ENCODE measurements around the gene FHAD1.

FHAD1 gene

DNA sequence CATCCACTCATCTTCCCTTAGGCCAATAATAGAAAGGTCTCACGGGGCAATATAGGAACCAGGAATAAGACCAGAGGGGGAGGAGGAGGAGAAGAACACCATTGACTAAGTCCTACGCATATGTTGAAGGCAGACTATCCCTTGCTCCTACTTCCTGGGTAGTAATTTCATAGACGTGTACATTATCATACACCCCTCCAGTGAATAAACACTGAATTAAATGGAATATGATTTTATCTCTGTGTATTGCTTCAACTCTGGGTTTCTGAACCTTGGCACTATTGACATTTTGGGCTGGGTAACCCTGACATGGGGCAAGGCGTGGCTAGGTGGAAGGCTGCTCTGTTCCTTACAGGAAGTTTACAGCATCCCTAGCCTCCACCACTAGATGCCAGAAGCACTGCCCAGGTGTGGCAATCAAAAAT, 17.3 kb upstream of the FHAD1 start:
- TF ChIP-seq FOXP2 (optimal IDR thresholded peaks at IDR 0.05; ENCODE audit: borderline replicate concordance, extremely low read depth, extremely low read length, insufficient read depth) (no peak), SIN3A (IDR thresholded peaks at IDR 0.05; ENCODE audit: borderline replicate concordance, insufficient read depth, low read length) (no peak), TAF1 (IDR thresholded peaks at IDR 0.05; ENCODE audit: borderline replicate concordance, insufficient read depth, low read length) (no peak), POLR2AphosphoS5 (IDR thresholded peaks at IDR 0.05; ENCODE audit: low read depth, low read length) (no peak)
- TF ChIP-seq, protein P1, sequence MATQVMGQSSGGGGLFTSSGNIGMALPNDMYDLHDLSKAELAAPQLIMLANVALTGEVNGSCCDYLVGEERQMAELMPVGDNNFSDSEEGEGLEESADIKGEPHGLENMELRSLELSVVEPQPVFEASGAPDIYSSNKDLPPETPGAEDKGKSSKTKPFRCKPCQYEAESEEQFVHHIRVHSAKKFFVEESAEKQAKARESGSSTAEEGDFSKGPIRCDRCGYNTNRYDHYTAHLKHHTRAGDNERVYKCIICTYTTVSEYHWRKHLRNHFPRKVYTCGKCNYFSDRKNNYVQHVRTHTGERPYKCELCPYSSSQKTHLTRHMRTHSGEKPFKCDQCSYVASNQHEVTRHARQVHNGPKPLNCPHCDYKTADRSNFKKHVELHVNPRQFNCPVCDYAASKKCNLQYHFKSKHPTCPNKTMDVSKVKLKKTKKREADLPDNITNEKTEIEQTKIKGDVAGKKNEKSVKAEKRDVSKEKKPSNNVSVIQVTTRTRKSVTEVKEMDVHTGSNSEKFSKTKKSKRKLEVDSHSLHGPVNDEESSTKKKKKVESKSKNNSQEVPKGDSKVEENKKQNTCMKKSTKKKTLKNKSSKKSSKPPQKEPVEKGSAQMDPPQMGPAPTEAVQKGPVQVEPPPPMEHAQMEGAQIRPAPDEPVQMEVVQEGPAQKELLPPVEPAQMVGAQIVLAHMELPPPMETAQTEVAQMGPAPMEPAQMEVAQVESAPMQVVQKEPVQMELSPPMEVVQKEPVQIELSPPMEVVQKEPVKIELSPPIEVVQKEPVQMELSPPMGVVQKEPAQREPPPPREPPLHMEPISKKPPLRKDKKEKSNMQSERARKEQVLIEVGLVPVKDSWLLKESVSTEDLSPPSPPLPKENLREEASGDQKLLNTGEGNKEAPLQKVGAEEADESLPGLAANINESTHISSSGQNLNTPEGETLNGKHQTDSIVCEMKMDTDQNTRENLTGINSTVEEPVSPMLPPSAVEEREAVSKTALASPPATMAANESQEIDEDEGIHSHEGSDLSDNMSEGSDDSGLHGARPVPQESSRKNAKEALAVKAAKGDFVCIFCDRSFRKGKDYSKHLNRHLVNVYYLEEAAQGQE (IDR thresholded peaks at IDR 0.05; ENCODE audit: insufficient read depth in 1 of 2, low read depth in 2 of 2, low read length in 2 of 2), result no peak

DNA sequence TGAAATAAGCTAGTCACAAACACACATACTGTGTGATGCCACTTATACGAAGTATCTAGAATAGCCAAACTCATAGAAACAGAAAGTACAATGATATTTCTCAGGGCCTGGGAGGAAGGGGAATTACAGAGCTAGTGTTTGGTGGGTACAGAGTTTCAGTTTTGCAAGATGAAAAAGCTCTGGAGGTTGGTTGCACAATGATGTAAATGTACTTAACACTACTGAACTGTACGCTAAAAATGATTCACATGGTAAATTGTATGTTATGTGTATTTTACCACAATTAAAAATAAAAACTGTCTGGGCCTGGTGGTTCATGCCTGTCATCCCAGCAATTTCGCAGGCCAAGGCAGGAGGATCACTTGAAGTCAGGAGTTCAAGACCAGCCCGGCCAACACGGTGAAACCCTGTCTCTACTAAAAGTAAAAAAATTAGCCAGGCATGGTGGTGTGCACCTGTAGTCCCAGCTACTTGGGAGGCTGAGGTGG, 15.3 kb upstream of the FHAD1 start:
- no peak for TF ChIP-seq SIN3A (IDR thresholded peaks at IDR 0.05; ENCODE audit: borderline replicate concordance, insufficient read depth, low read length)
- TF ChIP-seq, protein P1 (IDR thresholded peaks at IDR 0.05; ENCODE audit: insufficient read depth in 1 of 2, low read depth in 2 of 2, low read length in 2 of 2), result no peak
- TF ChIP-seq TAF1 (IDR thresholded peaks at IDR 0.05; ENCODE audit: borderline replicate concordance, insufficient read depth, low read length), result no peak
- TF ChIP-seq POLR2AphosphoS5 (IDR thresholded peaks at IDR 0.05; ENCODE audit: low read depth, low read length), result no peak
- no peak for TF ChIP-seq FOXP2 (optimal IDR thresholded peaks at IDR 0.05; ENCODE audit: borderline replicate concordance, extremely low read depth, extremely low read length, insufficient read depth)

DNA sequence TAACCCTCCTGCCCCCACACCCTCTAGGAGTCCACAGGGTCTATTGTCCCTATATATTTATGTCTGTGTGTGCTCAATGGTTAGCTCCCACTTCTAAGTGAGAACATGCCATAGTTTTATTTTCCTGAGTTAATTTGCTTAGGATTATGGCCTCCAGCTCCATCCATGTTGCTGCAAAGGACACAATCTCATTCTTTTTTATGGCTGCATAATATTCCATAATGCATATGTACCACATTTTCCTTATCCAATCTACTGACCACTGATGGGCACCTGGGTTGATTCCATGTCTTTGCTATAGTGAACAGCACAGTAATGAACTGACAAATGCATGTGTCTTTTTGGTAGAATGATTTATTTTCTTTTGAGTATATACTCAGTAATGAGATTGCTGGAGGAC, 13.3 kb upstream of the FHAD1 start:
- TF ChIP-seq, protein P1 (IDR thresholded peaks at IDR 0.05; ENCODE audit: insufficient read depth in 1 of 2, low read depth in 2 of 2, low read length in 2 of 2), result no peak
- TF ChIP-seq POLR2AphosphoS5 (IDR thresholded peaks at IDR 0.05; ENCODE audit: low read depth, low read length) (no peak), FOXP2 (optimal IDR thresholded peaks at IDR 0.05; ENCODE audit: borderline replicate concordance, extremely low read depth, extremely low read length, insufficient read depth) (no peak), TAF1 (IDR thresholded peaks at IDR 0.05; ENCODE audit: borderline replicate concordance, insufficient read depth, low read length) (no peak), SIN3A (IDR thresholded peaks at IDR 0.05; ENCODE audit: borderline replicate concordance, insufficient read depth, low read length) (no peak)

DNA sequence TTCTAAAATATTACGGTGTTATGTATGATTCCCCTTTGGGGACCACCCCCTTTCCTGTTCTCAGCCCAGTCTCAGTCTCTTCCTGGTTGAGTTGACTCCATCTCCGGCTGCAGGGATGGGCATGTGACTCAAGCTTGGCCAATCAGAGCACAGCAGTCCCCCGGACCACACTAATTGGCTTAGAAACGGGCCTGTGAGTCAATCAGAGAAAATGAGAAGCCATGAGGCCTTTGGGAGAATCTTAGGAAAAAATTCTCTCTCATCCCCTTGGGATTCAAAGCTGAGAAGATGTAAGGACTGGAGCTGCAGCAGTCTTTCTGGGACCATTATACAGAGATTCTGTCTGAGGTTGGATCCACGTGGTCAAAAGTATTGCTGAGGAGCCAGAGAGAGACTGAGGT, 10.7 kb upstream of the FHAD1 start:
- TF ChIP-seq SIN3A (IDR thresholded peaks at IDR 0.05; ENCODE audit: borderline replicate concordance, insufficient read depth, low read length), result no peak
- TF ChIP-seq FOXP2 (optimal IDR thresholded peaks at IDR 0.05; ENCODE audit: borderline replicate concordance, extremely low read depth, extremely low read length, insufficient read depth), result no peak
- TF ChIP-seq, protein P1 (IDR thresholded peaks at IDR 0.05; ENCODE audit: insufficient read depth in 1 of 2, low read depth in 2 of 2, low read length in 2 of 2), result no peak
- TF ChIP-seq TAF1 (IDR thresholded peaks at IDR 0.05; ENCODE audit: borderline replicate concordance, insufficient read depth, low read length), result no peak
- TF ChIP-seq POLR2AphosphoS5 (IDR thresholded peaks at IDR 0.05; ENCODE audit: low read depth, low read length), result no peak

DNA sequence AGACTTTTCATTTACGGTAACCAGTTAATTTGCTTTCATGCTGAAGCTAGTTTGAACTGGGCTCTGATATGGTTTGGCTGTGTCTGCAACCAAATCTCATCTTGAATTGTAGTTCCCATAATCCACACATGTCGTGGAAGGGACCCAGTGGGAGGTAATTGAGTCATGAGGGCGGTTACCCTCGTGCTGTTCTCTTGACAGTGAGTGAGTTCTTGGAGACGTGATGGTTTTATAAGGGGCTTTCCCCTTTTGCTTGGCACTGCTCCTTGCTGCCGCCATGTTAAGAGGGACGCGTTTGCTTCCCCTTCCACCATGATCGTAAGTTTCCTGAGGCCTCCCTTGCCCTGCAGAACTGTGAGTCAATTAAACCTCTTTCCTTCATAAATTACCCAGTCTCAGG, 10.3 kb upstream of the FHAD1 start:
- no peak for TF ChIP-seq FOXP2 (optimal IDR thresholded peaks at IDR 0.05; ENCODE audit: borderline replicate concordance, extremely low read depth, extremely low read length, insufficient read depth)
- TF ChIP-seq, protein P1 (IDR thresholded peaks at IDR 0.05; ENCODE audit: insufficient read depth in 1 of 2, low read depth in 2 of 2, low read length in 2 of 2), result no peak
- no peak for TF ChIP-seq POLR2AphosphoS5 (IDR thresholded peaks at IDR 0.05; ENCODE audit: low read depth, low read length)
- no peak for TF ChIP-seq TAF1 (IDR thresholded peaks at IDR 0.05; ENCODE audit: borderline replicate concordance, insufficient read depth, low read length)
- TF ChIP-seq SIN3A (IDR thresholded peaks at IDR 0.05; ENCODE audit: borderline replicate concordance, insufficient read depth, low read length), result no peak
